HG03039 (cell line): ENCODE data around the gene TMEM151B.

Source experiments
- ATAC-seq: cut with Tn5 transposase; IDR thresholded peaks from one replicate; pipeline ENCODE4 v1.9.1; 2021; ENCODE audit warnings: mild to moderate bottlenecking, moderate library complexity; ENCODE audit not compliant: unreplicated experiment

TMEM151B gene

DNA sequence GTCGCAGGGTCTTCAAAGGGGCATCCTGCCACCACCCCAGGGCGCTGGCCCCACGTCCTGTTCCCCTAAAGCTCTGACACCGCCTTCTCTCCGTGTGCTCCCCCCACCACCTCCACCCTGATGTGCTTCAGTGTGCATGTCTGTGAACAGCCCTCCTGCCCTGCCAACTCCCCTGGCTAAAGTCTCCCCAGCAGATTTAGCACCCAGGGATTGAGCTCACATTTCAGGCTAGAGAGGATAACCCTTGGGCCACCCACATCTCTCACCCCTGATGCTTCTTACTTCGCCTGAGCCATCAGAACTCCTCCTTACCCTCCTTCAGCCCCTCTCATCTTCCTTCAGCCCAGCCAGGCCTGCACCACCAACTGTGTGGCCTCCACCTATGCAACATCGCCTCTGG is 7.5 kb downstream of the TMEM151B start:
- no peak for ATAC-seq

DNA sequence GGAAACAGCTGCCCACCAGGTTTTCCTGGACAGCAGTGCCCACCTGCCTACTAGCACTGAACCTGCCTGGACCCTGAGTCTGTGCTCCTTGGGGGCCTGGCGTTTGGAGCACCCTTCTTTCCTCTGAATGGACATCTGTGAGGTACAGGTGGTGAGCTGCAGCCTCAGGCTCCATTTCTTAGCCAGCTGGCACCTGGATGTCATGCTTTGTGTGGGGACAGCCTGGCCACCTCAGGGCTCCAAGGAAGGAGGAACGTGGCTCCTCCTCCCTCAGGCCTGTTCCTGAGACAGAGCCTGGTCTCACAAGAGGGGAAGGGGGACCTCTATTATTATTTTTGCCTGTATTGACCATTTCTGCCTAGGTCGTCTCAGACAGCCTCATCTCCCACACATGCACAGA is 8.1 kb downstream of the TMEM151B start:
- ATAC-seq: no peak

DNA sequence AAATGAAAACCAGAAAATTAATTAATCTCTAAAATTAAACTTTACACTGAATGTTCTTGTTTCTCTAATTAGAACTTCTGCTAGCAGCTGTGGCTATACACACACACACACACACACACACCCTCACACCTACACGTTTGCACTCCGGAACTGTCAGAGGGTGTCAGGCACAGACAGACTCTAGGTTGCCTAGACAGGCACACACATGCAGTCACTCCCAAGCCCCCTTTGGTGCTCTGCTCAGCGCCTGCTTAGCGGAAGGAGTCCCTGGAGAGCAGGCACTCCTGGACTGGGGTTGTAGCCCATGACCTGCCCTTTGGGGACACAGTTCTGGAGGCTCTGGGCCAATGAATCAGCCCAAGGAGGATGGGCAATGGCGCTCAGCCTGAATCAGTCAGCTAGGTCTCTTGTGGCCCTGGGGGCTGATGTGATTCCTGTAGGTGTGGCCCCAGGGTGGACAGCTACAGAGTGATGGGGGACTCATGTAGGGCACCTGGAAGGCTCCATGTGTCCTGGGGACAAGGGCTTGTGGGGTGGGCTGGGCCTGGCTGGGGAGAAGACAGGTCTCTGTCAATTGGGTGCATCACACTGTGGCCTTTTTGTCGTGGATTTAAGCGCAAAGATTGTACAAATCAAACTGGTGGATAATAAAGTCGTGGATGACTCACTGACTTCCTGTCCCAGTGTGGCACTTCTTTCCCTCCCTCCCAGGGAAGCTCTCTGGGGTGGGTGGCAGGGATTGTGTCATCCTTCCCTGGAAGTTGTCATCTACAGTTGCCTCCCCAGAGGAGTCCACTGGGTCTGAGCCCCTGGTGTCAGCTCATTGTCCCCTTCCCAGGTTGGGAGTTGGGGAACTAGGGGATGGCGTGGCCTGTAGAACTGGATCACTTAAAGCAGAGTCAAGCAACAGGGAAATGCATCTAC is 8.8 kb downstream of the TMEM151B start:
- ATAC-seq: no peak

DNA sequence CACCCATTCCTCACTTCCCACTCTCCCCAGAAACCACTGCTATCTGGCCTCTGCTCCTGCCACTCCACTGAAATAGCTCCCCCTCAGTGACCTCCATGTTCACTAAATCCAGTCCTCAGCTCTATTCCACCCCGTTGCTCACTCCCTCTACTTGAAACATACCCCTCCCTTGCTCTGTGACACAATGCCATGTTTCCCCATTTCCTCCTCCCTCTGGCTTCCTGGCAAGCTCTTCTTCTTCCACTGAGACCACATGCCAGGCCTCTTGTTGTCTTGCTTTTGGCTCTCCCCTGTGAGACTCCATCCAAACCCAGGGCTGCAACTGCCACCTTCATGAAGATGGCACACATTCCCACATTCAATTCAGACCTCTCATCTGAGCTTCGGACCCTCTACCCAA is 13.9 kb downstream of the TMEM151B start:
- ATAC-seq: no peak

DNA sequence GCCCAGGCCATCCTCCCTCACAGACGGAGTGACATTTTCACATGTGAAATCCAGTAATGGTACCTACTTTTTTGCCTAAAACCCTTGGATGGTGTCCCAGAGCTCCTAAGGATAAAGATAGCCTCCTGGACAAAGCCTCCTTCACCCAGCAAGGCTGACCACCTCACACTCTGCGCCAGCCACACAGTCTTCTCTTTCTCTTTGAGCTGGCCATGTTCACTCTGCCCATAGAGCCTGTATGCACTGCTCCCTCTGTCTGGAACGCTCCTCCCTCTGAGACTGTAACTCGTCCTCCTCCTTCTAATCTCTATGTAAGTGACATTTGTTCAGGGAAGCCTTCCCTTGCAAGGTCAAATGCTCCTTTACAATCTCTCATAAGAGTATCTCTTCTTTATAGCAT is 14.6 kb downstream of the TMEM151B start:
- no peak for ATAC-seq

DNA sequence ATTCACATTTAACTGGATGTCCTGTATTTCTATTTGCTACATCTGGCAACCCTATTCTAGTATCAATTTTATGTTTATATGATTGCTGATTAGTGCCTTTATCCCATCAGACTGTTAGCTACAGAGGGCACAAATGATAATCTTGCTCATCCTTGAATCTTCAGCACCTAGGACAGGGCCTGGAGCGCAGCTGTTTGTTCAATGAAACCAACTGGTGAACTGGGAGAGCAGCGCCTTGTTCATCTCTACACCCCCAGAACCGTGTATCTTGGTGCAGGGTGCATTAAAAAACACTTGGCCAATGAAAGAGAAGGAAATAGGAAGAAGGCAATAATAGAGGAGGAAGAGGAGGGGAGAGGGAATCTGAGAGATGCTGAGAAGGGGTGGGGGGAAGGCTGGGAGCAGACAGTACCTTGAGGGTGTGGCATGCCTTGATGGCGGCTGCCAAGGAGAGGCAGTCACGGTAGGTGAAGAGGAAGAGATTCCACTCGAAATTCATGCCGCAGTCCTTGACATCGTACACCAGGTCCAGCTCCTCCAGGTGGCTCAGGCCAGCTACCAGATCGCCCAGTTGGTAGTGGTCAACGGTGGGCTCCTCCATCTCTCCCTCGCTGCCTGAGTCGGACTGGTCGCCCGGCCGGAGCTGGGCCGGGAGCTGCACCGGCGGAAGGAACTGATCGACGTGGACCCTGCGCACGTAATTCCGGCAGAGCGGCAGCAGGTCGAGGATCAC is 15.5 kb downstream of the TMEM151B start:
- no peak for ATAC-seq

DNA sequence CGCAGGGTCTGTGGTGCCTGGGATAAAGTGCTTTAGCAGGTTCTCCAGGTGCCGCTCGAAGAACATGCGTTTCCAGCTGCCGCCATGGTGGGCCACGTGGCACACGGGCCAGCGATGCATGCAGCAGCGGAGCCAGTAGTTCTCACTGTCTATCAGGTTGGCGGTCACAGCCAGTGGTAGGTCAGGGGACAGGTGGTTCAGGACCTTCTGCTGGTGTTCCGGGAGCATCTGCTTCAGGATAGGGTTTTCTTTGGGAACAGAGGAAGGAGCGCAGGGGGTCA is 16.0 kb downstream of the TMEM151B start:
- no peak for ATAC-seq

DNA sequence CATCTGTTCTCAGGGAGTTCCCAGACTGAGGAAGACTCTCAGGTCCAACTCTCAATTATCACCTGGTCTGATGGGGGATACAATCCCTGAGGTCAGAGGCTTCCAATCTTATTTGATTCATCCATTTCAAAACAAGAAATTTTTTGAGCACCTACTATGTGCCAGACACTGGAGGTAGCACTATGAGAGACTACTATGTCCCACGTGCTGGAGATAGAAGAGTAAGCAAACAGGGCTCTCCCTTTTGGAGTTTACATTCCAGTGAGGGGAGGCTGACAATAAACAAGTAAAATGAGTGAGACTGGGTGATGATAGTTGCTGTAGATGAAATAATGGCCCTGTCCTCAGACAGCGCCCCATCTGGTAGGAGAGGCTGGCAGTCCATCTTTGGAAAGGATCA is 16.5 kb downstream of the TMEM151B start:
- ATAC-seq: no peak

DNA sequence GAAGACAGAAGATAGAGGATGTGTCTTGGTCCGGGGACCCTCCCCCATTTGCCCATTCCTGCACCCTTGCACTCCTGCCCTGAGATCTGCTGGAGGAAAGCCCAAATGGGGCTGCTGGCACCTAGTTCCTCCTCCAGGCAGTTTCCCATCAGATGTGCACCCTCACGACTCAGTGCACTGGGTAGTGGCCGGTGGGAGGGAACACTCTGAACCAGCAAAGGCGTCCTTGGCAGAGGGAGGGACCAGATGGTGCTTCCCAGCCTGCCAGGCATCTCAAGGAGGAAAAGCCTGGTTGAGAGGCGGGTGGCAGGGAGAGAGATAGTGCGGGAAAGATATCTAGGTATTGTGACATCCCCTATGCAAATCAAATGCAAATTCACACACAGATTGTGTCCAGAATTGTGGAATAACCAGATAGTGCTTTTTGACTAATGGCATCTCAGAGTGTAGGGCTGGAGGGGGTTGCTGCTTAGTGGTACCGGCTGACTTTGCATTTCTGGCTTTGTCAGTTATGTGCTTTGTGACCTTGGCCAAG is 19.5 kb downstream of the TMEM151B start:
- no peak for ATAC-seq

DNA sequence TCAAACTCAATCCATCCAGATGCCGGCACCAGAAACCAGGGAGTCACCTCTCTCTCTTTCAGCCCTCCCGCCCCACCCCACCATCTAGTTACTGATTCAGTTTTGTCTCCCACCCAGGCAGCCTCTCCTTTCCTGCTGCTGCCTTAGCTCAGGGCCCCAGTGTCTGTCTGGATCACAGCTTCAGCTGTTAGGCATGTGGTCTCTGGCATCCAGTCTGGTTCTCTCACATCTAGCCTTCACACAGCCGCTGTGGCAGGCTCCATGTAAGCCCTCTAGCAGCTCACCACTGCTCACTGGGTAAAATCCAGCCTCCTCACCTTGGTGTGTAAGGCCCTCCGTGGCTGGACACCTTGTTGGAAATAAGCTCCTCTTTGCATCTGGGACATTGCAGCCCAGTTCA is 21.6 kb downstream of the TMEM151B start:
- ATAC-seq: no peak

DNA sequence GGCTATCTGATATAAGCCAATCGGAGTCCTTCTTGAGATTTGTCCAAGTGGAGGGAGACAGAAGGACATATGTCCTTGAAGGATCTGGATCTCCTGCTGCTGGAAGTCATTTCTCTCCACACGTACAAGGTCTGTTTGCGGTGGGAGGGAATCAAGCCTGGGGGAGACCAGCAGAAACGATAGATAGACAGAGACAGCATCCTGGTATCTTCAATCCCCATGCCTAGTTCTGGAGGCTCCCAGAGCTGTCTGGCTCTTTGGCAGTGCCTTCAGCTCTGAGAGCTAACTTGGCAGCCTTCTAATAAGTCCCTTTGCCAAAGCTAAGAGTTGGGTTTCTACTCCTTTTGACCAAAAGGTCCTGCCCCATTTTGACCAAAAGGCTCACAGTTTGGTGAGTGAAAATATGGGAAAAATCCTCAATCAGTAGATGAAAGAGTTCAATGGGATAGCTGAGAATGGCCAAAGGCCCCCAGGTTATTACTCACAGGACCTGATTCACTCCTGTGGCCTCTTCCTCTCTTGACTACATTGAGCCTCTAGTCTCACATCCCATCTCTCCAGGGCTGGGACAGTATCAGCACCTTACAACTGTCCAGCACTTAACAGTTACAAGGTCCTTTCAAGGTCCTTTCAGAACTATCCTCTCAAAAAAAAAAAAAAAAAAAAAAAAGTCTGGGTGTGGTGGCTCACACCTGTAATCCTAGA is 22.6 kb downstream of the TMEM151B start:
- ATAC-seq: no peak

DNA sequence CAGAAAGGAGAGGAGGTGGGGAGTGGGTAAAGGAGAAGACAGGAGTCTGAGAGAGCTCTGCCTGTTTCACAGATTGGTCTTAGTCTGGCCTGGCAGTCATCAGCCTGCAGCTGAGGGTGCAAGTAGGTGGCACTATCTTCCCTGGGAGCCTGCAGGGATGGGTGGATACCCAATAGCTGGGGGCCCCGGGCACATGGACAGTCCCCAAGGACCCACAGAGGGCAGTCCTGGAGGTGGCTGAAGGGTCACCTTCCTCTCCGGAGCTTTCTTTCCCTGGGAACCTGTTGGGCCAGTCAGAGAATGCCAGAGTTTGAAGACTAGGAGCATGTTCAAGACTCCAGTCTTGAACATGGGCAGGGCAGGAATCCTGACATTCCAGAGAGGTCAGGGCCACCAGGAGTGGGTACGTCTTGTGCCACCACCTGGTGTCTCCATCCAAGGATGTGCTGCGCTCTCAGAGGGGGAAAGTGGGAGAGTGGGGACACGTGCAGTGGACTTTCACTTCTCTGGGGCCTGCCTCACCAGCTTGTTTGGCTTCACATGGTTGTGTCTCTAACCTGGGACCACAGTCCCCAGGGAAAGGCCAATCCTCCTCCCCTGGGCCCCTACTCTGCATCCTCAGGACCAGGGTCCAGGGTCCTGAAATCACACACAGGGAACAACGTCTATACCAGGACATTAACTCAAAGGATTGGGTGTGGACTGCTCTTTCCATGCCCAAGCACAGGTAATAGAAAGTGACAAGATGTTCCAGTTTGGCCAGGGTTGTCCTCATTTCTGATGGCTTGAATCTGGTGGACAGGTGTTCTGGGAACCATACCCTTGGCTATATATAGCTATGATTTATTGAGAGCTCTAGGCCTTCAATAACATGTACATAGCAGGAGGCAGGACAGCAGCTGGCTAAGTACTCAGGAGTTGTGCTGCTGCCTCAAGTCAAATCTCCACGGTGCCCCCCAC is 24.9 kb downstream of the TMEM151B start:
- no peak for ATAC-seq

DNA sequence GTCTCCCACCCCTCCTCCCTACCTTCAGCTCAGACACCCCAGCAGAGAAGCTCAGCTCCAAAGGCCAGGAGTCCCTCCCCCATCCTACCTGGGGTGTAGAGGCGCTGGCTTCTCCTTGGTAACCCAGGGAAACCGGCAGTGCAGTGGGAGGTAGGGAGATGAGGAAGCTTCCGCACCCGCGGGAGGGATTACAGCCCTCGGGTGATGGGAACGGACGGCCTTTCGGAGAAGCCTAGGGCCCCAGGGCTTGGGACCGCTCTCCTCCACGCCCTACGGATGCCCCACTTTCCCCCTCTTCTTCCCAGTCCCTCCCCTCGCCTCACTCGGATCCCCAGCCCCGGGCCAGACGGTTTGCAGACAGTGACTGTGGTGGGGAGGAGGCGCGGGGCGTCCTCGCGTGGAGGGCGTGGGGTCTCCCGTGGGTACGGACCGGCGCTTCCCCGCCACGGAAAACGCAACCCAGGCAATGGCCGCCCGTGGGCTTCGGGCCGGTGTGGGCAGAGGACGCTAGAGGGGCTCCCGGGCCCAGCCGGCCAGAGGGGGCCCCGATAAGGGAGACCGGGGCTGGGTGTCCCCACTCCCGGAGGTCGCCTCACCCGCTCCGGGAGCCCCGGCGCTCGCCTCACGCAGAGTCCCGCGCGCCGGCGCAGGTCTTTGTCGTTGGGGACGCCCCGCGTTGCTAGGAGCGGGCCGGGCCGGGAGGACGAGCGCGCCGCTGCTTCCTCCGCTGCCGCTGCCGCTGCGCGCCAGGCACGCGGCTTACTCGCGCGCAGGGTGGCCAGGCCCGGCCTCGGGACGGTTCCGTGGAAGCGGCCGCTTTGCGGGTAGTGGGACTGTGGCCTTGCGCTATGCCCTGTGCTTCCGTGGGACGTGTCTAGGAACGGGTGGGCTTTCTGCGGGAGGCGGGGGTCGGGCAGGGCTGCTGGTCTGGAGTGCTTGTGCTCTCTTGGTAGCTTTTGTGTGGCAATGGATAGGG is 27.1 kb downstream of the TMEM151B start:
- ATAC-seq: no peak

DNA sequence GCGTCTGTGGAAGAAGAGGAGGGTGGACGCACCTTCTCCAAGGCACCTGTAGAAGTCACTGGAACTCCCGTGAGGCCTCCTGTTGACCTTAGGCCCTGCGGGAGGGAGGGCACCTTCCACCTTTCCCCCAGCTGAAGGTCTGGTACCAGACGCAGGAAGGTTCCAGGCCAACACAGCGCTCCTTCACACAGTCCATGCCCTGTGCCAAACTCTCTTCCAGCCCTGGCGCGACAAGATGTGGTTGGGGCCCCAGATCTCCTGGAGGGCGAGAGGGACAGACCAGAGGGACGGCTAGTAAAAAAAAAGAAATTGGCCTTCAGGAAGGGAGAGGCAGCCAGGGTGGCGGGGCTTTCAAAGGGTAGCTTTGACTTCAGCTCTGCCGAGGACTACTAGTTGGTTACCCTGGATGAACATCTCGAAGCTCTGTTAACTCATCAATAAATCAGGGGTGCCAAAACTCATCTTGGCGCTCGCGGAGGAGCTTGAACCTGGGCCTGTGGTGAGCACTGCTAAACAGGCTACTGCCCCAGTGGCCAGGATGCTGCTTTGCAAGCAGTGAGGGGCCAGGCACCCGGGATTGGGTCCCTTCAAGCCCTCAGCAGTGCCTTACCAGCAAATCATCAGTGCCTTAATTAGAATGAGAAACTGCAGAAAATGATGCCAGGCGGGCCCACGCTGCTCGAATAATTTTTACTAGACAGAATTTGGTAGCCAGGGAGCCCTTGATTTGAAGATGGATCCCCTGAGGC is 28.0 kb downstream of the TMEM151B start:
- no peak for ATAC-seq

DNA sequence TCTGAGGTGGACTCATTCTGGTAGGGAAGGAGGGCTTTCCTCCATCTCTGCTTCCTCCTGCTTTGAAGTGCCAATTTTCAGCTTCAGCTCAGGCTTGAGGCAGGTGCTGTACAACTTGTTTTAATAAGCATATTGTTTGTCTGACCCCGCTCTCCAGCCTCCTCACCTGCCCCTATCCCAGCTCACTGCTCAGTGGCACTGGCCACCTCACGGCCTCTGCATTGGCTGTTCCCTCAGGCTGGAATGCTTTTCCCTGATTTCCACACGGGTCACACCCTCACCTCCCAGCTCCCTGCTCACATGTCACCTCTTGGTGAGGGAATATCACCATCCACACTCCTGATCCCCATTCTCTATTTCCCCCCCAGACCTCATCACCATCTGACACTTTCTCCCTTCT is 28.6 kb downstream of the TMEM151B start:
- no peak for ATAC-seq

DNA sequence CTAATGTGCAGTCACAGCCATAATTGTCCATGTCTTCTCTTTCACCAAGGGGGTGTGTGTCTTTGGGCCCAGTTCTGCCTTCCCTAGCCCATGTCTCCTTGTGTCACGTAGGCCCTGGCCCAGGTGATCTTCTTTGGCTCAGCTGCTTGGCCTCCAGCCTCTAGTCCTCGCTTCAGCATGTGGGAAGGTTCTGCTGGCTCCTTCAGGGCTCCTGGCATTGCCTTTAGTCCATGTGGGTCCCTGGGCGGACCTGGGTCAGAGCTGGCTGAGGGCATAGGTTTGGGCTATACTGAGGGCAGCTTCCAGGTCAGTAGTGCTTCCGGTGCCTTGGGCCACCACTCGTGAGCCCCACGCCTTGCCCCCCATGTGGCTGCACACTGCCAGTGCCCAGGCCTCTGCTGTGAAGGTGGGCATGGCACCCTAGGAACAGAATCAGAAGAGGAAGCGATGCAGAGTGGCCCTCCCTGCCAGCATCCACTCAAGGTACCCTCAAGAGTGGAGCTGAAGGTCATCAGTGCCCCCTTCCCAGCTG is 30.1 kb downstream of the TMEM151B start:
- ATAC-seq: no peak

DNA sequence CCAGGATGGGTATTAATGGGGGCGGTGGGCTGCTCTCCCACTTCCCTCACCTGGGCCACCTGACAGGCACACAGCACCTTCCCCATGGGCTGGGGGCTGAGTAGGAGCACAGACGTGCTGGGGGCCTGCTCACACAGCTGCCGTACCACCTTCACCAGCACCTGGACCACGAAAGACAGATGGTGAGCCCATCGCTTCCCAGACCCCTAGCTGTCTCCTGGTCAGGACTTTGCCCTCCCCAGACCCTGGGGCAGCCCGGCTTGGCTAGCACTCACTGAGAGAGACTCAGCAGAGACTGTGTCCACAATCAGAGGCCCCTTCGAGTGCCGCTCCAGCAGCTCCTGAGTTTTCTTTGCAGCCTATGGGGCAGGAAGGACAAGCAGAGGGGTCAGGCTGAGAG is 30.9 kb downstream of the TMEM151B start:
- no peak for ATAC-seq
